Stimulated activated CD4-positive, alpha-beta T cell treated with anti-CD3 and anti-CD28 coated beads, Interleukin-15, amount 100 ng/mL, for 1 hour (primary cell): ENCODE data around the gene KLHL35.

Experiments used
- DNase-seq, 2 donors: peaks; one replicate each; pipeline ENCODE4 v3.0.0-alpha.2; 2020; ENCODE audit warnings: low read depth in 1 of 2, low spot score in 1 of 2

Gene KLHL35

GRCh38 chr11:75442161-75442885 is 9.3 kb upstream of the KLHL35 start:
- no peak for DNase-seq

GRCh38 chr11:75441804-75442132 is 8.8 kb upstream of the KLHL35 start:
- DNase-seq = no peak

GRCh38 chr11:75440960-75441803 is 8.2 kb upstream of the KLHL35 start:
- DNase-seq = no peak

GRCh38 chr11:75439495-75440120 is 6.6 kb upstream of the KLHL35 start:
- no peak for DNase-seq

GRCh38 chr11:75439026-75439425 is 6.0 kb upstream of the KLHL35 start:
- no peak for DNase-seq

GRCh38 chr11:75437966-75438659 is 5.1 kb upstream of the KLHL35 start:
- DNase-seq = no peak

GRCh38 chr11:75436806-75437205 is 3.8 kb upstream of the KLHL35 start:
- DNase-seq = no peak

- no peak for DNase-seq
Observed at GRCh38 chr11:75435571-75435925, 2.5 kb upstream of the KLHL35 start.

GRCh38 chr11:75434886-75435570 is 2.0 kb upstream of the KLHL35 start:
- DNase-seq = no peak

GRCh38 chr11:75434051-75434450 is 1.0 kb upstream of the KLHL35 start:
- DNase-seq = no peak

GRCh38 chr11:75433443-75433842 is 440 bp upstream of the KLHL35 start:
- no peak for DNase-seq

- no peak for DNase-seq
Observed at GRCh38 chr11:75431533-75432525, 1.2 kb downstream of the KLHL35 start.

GRCh38 chr11:75430714-75431532 is 2.1 kb downstream of the KLHL35 start:
- no peak for DNase-seq

GRCh38 chr11:75429902-75430713 is 2.9 kb downstream of the KLHL35 start:
- DNase-seq = peak; percentile 34 to 48

- no peak for DNase-seq
Observed at GRCh38 chr11:75429641-75429901, 3.4 kb downstream of the KLHL35 start.

GRCh38 chr11:75428989-75429640 is 3.9 kb downstream of the KLHL35 start:
- DNase-seq = no peak

- DNase-seq = peak; percentile 20 to 46
Observed at GRCh38 chr11:75428281-75428724, 4.7 kb downstream of the KLHL35 start.

GRCh38 chr11:75427181-75427580 is 5.8 kb downstream of the KLHL35 start:
- no peak for DNase-seq
